Raji (cell line): Measurements from ENCODE around the gene SNX9.

Experiments used
- POLR2A ChIP-seq: IDR thresholded peaks from 2 replicates; pipeline ENCODE4 v1.6.1; 2011; ENCODE audit warnings: low read depth, low read length, control low read depth; ENCODE audit not compliant: insufficient read depth

Gene SNX9

DNA sequence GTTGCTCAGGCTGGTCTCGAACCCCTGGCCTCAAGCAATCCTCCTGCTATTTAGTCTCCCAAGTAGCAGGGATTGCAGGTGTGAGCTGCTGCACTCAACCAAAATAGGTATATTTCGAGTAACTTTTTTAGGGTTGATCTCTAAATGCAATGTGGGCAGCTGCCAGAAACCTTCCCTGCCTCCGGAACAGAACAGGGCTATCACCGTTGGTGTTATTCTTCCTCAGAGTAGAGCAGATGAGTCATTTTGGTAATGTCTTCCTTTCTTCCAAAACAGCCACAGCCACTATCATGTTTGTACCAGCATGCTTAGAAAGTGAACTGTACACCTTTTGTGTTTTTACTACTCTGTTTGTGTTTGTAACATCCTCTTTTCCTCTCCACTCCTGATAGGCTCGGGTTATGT, 44.1 kb downstream of the SNX9 start:
- no peak for TF ChIP-seq POLR2A

DNA sequence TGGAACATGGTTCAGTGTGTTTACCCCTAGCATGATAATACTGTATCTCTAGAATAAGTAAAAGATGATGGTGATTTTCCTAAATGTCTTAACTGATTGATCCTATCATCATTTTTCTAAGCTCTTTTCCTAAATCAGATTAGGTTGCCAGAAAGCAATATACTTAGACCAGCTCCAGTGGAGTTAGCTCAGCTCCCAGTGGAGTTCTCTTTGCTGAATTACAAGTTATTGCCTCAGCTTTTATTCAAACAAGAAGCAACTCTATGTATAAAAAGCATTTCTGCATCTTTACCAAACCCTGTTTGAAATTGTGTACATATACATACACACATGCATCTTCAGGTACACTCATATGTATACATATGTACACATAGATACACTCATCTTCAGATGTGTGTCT, 44.9 kb downstream of the SNX9 start:
- no peak for TF ChIP-seq POLR2A

DNA sequence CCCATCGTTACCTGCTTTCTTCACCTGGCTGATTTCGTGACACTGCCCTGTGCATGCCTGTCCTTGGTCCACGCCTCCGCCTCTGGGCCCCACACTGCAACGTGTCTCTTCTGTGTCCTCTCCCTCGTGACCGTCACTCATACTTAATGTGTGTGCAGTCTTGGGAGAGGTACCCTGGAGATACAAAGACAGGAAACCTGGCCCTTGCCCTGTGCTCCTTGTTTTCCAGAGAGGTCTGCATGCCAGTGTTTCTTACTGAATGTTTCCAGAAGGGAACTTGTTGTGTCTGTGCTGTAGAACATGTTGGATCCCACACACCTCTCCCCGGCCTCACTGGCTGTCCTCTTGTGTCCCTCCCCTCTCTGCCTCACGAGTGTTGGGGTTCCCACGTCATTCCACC, 45.8 kb downstream of the SNX9 start:
- no peak for TF ChIP-seq POLR2A

DNA sequence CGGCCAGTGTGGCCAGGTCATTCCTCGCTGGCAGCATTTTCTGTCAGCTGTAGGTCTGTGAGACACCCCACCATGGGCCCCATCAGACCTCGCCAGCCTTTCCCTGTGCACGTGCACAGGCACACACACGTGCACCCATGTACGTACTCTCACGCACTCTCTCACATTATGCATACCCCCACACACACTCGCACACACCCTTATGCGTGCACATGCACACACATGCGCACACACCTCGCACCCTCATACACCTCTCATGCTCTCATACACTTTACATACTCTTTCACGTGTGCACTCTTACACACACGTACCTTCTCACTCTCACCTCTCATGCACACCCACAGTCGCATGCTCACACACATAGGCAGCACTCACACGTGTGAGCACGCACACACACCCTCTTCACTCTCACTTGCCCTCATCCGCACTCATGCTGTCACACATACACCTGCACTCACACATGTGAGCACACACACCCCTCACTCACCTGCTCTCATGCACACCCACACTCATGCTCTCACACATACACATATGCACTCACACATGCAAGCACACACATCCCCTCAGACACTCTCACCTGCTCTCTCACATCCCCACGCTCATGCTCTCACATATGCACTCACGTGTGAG, 46.7 kb downstream of the SNX9 start:
- TF ChIP-seq POLR2A, result no peak

DNA sequence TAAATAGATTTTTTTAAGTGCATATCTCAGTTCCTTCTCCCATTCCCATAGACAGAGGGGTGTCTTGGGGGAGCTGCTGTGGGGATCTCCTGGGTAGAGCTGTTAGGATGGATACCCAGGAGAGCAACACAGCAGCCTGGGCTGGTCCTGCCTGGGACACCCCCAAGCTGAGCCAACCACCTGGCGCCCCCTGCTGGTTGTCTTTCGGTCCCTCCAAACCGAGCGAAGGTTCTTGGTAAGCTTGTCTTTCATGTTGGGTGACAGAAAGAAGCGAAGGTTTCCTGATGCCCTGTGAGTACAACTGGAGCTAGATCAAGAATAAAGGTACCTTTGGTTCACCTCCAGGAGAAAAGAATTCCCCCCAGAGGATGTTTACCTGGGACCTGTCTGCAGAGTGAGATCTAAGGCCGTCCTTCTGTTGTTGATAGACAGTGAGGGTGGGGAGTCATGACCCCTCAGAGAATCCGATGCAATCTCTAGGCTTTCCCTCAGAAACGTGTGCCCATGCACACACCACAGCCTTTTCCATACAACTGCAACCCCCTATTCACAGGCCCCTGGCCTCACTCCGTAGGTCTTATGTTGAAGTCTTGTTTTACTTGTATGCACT, 50.8 kb downstream of the SNX9 start:
- no peak for TF ChIP-seq POLR2A

DNA sequence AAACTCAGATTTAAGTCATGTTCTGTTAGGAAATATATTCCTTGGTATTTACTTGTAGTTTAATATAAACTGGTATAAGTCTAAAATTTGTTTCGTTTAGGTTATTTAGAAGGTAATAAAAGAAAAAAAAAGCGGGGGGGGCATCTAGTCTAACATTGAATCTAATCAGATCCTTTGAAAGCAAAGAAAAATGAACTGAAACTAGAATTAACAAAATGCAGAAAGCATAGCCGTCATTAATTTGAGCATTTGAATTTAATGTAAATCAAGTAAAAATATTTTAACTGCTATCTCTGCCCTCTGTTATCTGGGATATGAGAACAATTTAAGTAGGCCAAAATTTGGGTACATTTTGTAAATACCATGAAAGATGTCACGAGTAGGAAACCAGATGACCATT, 54.1 kb downstream of the SNX9 start:
- no peak for TF ChIP-seq POLR2A

DNA sequence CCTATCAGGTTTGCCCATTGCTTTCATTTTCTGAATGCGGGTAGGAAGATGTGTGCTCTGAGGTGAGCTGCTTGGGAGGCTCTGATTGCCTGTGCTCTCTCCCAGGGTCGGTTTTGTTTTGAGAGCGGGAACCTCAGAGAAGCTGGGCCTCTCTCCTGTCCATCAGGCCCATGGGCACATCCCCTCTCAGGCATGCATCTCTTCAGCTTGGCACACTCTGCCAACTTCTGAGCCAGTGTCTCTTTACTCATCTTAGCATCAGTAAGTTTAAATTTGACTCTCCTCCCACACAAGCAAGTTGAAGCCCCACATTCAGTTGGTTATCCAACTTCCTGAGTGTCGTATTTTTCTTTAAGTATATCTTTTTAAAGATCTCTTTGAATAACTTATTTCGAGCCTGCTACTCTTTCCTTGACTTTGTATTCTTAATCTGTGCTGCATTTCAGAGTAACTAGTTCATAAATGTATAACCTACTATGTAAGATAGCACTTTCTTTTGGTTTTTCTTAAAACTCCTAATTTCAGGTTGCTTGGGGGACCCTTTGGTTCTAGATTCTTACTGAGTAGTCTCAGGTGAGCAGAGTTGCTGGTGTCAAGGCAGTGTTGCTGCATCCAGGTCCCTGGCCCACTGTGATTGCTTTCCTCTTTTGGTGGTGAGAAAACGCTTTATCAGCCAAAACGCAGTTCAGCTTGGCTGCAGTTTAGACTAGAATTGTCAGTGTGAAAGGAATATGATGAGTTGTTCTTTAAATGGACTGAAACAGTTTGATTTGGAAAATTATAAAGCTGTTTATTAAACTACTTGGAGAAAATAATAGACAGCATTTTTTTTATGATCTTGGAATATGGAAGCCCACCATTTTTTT, 54.8 kb downstream of the SNX9 start:
- TF ChIP-seq POLR2A, result no peak

DNA sequence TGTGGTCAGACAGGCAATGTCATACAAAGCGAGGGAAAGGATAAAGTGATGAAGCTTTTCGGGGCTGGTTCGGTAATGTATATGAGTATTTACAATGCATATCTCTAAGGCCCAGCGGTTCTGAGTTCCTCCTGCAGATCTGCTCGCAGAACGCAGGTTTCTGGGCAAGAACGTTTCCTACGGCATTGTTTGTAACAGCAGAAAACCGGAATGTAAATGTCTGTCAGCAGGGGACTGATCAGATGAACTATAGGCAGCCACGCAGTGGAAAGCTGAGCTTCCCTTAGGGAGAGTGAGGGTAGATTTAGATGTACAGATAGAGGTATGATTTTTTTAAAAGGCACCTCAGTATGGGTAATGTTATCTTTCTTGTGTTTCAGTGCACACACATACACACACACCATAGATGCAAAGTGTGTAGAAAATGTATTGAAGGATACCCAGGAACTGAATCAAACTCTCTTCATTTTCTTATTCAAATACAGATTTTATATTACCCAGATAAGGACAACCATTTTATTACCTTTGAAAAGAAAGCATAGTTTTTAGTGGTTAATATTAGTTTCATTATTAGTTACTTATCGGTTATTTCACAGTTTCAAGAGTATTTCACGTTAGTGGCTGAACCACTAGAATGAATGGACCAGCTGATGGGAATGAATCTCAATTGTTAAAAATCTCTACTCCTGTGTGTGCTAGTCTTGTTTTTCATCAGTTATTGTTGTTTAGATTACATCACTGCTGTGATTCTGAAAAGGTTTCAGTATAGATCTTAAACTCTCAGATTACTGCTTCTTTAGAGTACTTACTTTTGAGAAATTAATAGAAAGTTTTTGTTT, 56.2 kb downstream of the SNX9 start:
- no peak for TF ChIP-seq POLR2A

DNA sequence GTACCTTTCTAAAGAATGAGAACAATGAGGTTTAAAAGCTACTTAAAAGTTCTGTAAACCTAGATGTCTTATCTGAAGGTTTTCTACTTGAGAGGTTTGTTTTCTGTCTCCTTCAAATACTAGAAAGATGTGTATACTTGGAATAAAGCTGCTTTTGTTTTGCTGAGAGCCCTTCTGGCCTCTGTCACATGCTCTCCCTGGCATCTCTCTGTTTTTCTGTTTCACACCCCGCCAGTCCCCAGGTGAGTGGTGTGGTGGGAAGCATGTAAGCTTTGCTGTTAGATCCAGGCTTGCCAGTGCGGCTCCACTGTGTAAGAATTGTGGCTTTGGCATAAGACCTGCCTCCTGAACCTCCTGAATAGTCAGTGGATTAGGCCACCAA, 56.8 kb downstream of the SNX9 start:
- TF ChIP-seq POLR2A, result no peak

DNA sequence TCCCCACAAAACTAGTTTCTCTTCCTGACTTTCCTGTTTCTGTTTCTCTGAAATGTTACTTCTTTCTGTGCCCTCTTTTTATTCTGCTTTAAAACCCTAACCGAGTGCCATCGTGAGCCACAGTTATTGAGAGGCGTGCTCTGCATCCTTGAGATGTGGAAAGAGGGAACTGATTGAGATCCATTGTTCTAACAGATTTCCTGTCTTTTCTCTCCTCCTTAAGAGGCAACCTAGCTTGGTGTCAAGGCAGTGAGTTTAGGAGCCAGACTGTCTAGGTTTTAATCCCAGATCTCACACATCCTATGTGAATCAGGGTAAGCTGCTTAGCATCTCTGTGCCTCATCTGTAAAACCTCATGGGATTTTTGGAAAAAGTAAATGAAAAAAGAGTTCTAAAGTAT, 57.5 kb downstream of the SNX9 start:
- no peak for TF ChIP-seq POLR2A

DNA sequence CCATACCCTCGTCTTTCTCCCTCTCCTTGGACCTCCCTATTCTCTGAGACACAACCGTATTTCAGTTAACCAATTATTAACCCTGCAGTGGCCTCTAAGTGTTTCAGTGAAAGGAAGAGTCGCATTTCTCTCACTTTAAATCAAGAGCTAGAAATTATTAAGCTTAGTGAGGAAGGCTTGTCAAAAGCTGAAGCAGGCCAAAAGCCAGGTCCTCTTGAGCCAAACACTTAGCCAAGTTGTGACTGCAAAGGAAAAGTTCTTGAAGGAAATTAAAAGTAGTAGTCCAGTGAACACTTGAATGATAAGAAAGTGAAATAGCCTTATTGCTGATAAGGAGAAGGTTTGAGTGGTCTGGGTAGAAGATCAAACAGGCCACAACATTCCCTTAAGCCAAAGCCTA, 58.3 kb downstream of the SNX9 start:
- no peak for TF ChIP-seq POLR2A

DNA sequence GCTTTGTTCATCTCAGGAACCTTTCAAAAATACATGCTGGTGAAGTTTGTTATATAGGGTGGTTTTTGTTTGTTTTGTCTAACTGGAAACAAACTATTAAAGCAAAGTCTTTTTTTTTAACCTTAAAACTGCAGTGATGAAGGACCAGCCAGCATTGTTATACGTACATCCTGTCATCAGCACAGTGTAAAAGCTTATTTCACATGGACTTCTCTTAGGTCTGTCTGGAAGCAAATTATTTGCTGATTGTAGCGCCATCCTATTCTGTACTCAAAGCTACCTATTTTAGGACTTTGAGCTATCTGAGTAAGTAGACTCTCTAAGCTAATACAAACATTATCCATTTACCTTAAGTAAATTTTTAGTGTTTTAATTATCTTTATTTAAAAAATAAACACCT, 61.7 kb downstream of the SNX9 start:
- TF ChIP-seq POLR2A, result no peak

DNA sequence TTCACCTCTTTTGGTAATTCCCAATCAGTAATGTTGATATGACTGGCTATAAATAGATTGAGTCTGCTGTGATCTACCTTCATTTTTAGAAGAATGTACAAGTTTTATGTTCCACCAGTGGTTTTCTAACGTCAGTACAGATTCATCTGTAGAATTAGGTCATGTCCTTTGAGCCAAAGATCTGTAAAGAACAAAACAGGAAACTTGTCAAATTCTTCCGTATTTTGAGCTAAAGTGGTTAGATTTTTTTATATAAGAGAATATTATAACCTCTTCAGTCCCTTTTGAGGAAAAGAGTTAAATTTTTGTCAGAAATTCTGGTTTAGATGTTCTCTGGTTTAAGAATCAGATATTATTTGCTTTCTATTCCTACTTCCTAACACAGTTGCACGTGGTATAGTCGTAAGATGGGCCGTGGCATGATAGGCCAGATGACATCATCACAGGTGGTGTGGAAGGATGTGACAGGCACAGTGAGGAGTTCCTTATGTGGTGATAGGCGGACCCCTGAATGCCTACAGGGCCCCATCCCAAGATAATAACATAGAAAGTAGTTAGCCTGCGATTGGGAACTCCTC, 62.3 kb downstream of the SNX9 start:
- no peak for TF ChIP-seq POLR2A

DNA sequence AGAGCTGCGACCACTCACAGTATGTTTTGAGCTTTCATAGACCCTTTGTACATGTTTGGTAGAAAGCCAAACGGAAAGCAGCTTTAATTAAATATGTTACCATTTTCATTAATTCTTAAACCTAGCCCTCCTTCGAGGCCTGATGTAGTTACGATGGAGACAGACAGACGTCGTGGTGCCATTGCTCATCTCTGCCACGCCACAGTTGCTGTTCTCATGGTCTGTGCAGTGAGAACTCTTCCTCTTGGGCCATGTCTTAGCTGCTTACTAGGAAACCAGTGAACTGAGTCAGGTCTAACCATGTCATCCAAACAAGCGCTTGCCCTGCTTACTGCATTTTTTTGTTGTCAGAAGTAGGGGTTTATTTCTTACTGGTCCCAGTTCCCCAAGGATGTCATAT, 62.8 kb downstream of the SNX9 start:
- TF ChIP-seq POLR2A, result no peak

DNA sequence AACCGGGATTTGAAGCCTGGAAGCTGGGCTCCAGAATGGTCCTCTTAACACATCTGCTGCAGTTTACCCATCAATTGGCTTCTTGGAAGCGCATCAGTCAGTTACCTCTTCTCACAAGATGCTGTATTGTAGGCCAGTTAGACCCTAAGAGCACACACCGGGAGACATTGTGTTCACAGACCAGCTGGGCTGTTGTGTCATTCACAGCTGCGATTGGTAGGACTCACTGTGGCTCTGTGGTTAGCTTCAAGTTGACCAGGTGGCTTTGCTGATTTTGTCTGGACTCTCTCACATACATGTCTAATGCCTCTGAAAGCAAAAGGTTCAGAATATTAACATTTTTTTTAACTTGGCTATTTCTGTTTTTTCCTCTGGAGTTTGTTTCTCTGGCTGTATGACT, 64.8 kb downstream of the SNX9 start:
- no peak for TF ChIP-seq POLR2A

DNA sequence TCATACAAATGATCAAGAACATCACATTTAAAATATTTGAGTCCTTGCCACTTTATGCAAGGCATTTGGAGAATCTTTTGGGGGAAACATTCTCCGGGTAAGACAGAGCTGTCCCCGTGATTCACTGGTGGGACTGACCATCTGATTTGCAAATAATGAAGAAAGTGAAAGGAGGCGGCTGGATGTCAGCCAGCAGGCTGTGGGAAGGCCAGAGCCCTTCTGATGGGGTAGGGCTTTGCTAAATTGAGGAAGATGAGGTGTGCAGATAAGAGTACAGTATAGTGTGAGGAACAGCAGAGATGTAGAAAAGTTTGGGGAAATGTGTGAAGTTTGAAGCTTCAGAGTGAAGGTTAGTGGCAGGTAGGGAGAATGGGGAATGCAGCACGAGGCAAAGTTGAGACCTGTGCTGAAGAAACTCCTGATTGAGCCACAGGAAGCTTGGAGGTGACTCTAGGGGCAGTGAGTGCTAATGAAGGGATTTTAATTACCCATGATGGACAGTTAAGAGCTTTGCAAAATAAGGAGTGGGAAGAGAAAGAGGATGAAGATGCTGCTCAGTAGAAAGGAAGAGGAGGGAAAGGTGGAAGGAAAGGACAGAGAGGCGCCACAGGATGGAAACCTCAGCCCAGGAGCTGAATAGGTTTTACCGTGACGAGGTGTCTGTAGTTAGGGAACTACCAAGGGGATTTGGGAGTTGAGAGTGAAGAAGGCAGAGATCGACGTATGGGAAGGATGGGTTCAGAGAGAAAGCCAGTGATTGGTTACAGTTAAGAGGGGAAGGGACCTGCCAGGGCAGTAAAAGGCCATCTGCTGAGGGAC, 68.7 kb downstream of the SNX9 start:
- no peak for TF ChIP-seq POLR2A
